ENCODE results near the gene TPRG1L.

The TPRG1L gene

GRCh38 chr1:3630161-3630611 is 5.4 kb downstream of the TPRG1L start:
- Histone ChIP-seq H3K79me2 (ENCODE audit: insufficient read depth, low read length) (no peaks in the 10 kb centered on the region), H3K27me3 (ENCODE audit: insufficient read depth, low read length) (no peaks in the 10 kb centered on the region), H4K20me1 (ENCODE audit: insufficient read depth, low read length) (no peaks in the 10 kb centered on the region), H3K27ac (ENCODE audit: low read depth, low read length, poor library complexity, severe bottlenecking) (peak overlapping the region; percentile 41), H3K36me3 (ENCODE audit: insufficient read depth, low read length) (peaks cover 56% of the 10 kb centered on the region; the same call in 1 of the 2 replicates), H3K4me3 (ENCODE audit: low read depth, low read length, poor library complexity, severe bottlenecking) (no peak overlapping the region), H3F3A (ENCODE audit: insufficient read depth, low read length) (0 out of 2 replicates have a peak, but pooled peaks cover 3% of the 10 kb centered on the region), H2AFZ (ENCODE audit: low read length) (no peak overlapping the region), H3K9ac (ENCODE audit: low read length) (no peak overlapping the region), H3K4me2 (ENCODE audit: low read length) (no peak overlapping the region), H3K4me1 (ENCODE audit: insufficient read depth, low read length, severe bottlenecking) (peaks cover 19% of the 10 kb centered on the region), H3K9me2 (ENCODE audit: low read depth, low read length) (no peaks in the 10 kb centered on the region), H3K9me3 (ENCODE audit: low read length) (no peaks in the 10 kb centered on the region)
- TF ChIP-seq EZH2 (IDR thresholded peaks at IDR 0.05; ENCODE audit: borderline replicate concordance, low read length) (no peak), CTCF (IDR thresholded peaks at IDR 0.05; ENCODE audit: low read length) (no peak)

DNA sequence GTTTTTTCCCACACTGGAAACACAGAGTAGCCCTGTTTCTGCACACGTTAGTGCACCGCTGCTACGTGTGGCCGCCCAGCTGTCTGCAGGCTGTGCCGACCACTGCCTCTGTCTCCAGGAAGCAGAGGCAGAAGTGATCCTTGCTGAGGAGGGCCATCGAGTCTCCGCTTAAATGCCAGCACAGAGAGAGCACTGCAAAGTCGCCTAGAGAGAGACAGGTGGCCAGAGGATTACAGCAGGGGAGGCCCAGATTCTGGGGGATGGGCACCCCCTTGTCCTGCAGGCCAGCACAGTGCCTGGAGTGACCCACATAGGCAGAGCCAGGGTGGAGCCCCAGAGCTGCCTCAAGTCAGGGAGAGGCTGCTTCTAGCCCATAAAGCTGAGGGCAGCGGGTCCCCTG is 6.1 kb downstream of the TPRG1L start:
- no peaks in the 10 kb centered on the region for H3K27me3 ChIP-seq (ENCODE audit: insufficient read depth, low read length)
- H3K9ac ChIP-seq (ENCODE audit: low read length) = no peak overlapping the region
- peaks cover 63% of the 10 kb centered on the region; the same call in 1 of the 2 replicates for H3K36me3 ChIP-seq (ENCODE audit: insufficient read depth, low read length)
- no peaks in the 10 kb centered on the region for H3K9me2 ChIP-seq (ENCODE audit: low read depth, low read length)
- H2AFZ ChIP-seq (ENCODE audit: low read length) = no peak overlapping the region
- H3K9me3 ChIP-seq (ENCODE audit: low read length) = no peaks in the 10 kb centered on the region
- peaks cover 13% of the 10 kb centered on the region for H3K4me1 ChIP-seq (ENCODE audit: insufficient read depth, low read length, severe bottlenecking)
- no peak overlapping the region for H3K27ac ChIP-seq (ENCODE audit: low read depth, low read length, poor library complexity, severe bottlenecking)
- 0 out of 2 replicates have a peak, but pooled peaks cover 3% of the 10 kb centered on the region for H3F3A ChIP-seq (ENCODE audit: insufficient read depth, low read length)
- TF ChIP-seq CTCF (IDR thresholded peaks at IDR 0.05; ENCODE audit: low read length) (no peak), EZH2 (IDR thresholded peaks at IDR 0.05; ENCODE audit: borderline replicate concordance, low read length) (no peak)
- H3K4me3 ChIP-seq (ENCODE audit: low read depth, low read length, poor library complexity, severe bottlenecking) = no peak overlapping the region
- H3K4me2 ChIP-seq (ENCODE audit: low read length) = no peak overlapping the region
- no peaks in the 10 kb centered on the region for H3K79me2 ChIP-seq (ENCODE audit: insufficient read depth, low read length)
- no peaks in the 10 kb centered on the region for H4K20me1 ChIP-seq (ENCODE audit: insufficient read depth, low read length)

- 0 out of 2 replicates have a peak, but pooled peaks cover 3% of the 10 kb centered on the region for H3F3A ChIP-seq (ENCODE audit: insufficient read depth, low read length)
- TF ChIP-seq EZH2 (IDR thresholded peaks at IDR 0.05; ENCODE audit: borderline replicate concordance, low read length) (no peak), CTCF (IDR thresholded peaks at IDR 0.05; ENCODE audit: low read length) (no peak)
These were observed 6.8 kb downstream of the TPRG1L start for GRCh38 chr1:3631320-3632260.

More at GRCh38 chr1:3631320-3632260, 6.8 kb downstream of the TPRG1L start:
- H3K27ac ChIP-seq (ENCODE audit: low read depth, low read length, poor library complexity, severe bottlenecking) = peak overlapping the region; percentile 13
- H2AFZ ChIP-seq (ENCODE audit: low read length) = no peak overlapping the region
- peaks cover 10% of the 10 kb centered on the region for H3K4me1 ChIP-seq (ENCODE audit: insufficient read depth, low read length, severe bottlenecking)
- H3K9ac ChIP-seq (ENCODE audit: low read length) = no peak overlapping the region
- peaks cover 69% of the 10 kb centered on the region for H3K36me3 ChIP-seq (ENCODE audit: insufficient read depth, low read length)
- no peak overlapping the region for H3K4me2 ChIP-seq (ENCODE audit: low read length)
- no peaks in the 10 kb centered on the region for H3K9me3 ChIP-seq (ENCODE audit: low read length)
- H3K79me2 ChIP-seq (ENCODE audit: insufficient read depth, low read length) = no peaks in the 10 kb centered on the region
- no peaks in the 10 kb centered on the region for H4K20me1 ChIP-seq (ENCODE audit: insufficient read depth, low read length)
- H3K9me2 ChIP-seq (ENCODE audit: low read depth, low read length) = no peaks in the 10 kb centered on the region
- no peaks in the 10 kb centered on the region for H3K27me3 ChIP-seq (ENCODE audit: insufficient read depth, low read length)
- H3K4me3 ChIP-seq (ENCODE audit: low read depth, low read length, poor library complexity, severe bottlenecking) = no peak overlapping the region

All from OCI-LY1 (cell line).